Neural cell (in vitro differentiated cells): ENCODE measurements around the gene NTF3. TPM values are rescaled to one million over a fixed set of nuclear protein-coding genes. Genes with fewer than 3 reads are reported as not detected.

ENCODE experiments used
- H2AFZ ChIP-seq: fragments of 200-600, 300-800 bp; sonication (generic), shearing (Covaris generic); 2 replicates; pipeline ENCODE4 v1.6.0; 2014; ENCODE audit warnings: low read depth, mild to moderate bottlenecking, antibody characterized with exemption, low read length, moderate library complexity
- H3F3A ChIP-seq: fragments of 200-600 bp; shearing (Covaris generic); 2 replicates; pipeline ENCODE4 v1.6.1; 2016; ENCODE audit warnings: mild to moderate bottlenecking, moderate library complexity, mixed read lengths, antibody characterized with exemption, low read length; ENCODE audit not compliant: insufficient read depth, poor library complexity, severe bottlenecking
- H3K27ac ChIP-seq: fragments of 200-600, 300-800 bp; sonication (generic), shearing (Covaris generic); 2 replicates; pipeline ENCODE4 v1.5.1; 2014; ENCODE audit warnings: mild to moderate bottlenecking, low read length, moderate library complexity
- H3K27me3 ChIP-seq: fragments of 300-800, 200-600 bp; sonication (generic), shearing (Covaris generic); 2 replicates; pipeline ENCODE4 v1.6.0; 2014; ENCODE audit warnings: mild to moderate bottlenecking, low read depth, low read length, moderate library complexity; ENCODE audit not compliant: insufficient read depth
- H3K36me3 ChIP-seq: fragments of 300-800, 200-600 bp; sonication (generic), shearing (Covaris generic); 2 replicates; pipeline ENCODE4 v1.5.1; 2014; ENCODE audit warnings: mild to moderate bottlenecking, antibody characterized with exemption, low read length, moderate library complexity; ENCODE audit not compliant: insufficient read depth
- H3K4me2 ChIP-seq: fragments of 300-800, 200-600 bp; sonication (generic), shearing (Covaris generic); 2 replicates; pipeline ENCODE4 v1.6.0; 2014; ENCODE audit warnings: mild to moderate bottlenecking, low read length
- H3K4me3 ChIP-seq: fragments of 300-800, 200-600 bp; sonication (generic), shearing (Covaris generic); 2 replicates; pipeline ENCODE4 v1.5.1; 2014; ENCODE audit warnings: mild to moderate bottlenecking, low read length, moderate library complexity
- H3K79me2 ChIP-seq: fragments of 200-600 bp; shearing (Covaris generic); replicated peaks from 2 replicates; pipeline ENCODE4 v1.6.0; 2014; ENCODE audit warnings: mild to moderate bottlenecking, low read length, moderate library complexity; ENCODE audit not compliant: insufficient read depth
- H3K9ac ChIP-seq: fragments of 300-800, 200-600 bp; sonication (generic), shearing (Covaris generic); 2 replicates; pipeline ENCODE4 v1.6.1; 2016; ENCODE audit warnings: mild to moderate bottlenecking, low read length, mixed read lengths
- H3K9me2 ChIP-seq: fragments of 200-600 bp; shearing (Covaris generic); 2 replicates; pipeline ENCODE4 v1.6.1; 2016; ENCODE audit warnings: mild to moderate bottlenecking, low read length, mixed read lengths; ENCODE audit not compliant: insufficient read depth
- H3K9me3 ChIP-seq: fragments of 200-600, 300-800 bp; sonication (generic), shearing (Covaris generic); 2 replicates; pipeline ENCODE4 v1.6.1; 2016; ENCODE audit warnings: mild to moderate bottlenecking, mixed run types, low read length, moderate library complexity, mixed read lengths
- H4K20me1 ChIP-seq: fragments of 200-600 bp; shearing (Covaris generic); 2 replicates; pipeline ENCODE4 v1.6.1; 2016; ENCODE audit warnings: mild to moderate bottlenecking, mixed run types; ENCODE audit not compliant: insufficient read depth
- EP300 ChIP-seq: fragments of 450-650 bp; conservative IDR thresholded peaks from 2 replicates; pipeline ENCODE4 v1.6.1; 2014; ENCODE audit warnings: antibody characterized with exemption, mild to moderate bottlenecking, moderate library complexity; ENCODE audit not compliant: poor library complexity, severe bottlenecking
- EZH2 ChIP-seq: fragments of 200-600, 300-800 bp; shearing (Covaris generic), sonication (generic); IDR thresholded peaks from 2 replicates; pipeline ENCODE4 v1.6.1; 2014; ENCODE audit warnings: antibody characterized with exemption, low read length, borderline replicate concordance, mild to moderate bottlenecking; ENCODE audit not compliant: insufficient read depth, poor library complexity, severe bottlenecking
- MXI1 ChIP-seq: fragments of 450-650 bp; conservative IDR thresholded peaks from 2 replicates; pipeline ENCODE4 v1.6.1; 2014; ENCODE audit warnings: antibody characterized with exemption, mild to moderate bottlenecking; ENCODE audit not compliant: poor library complexity, severe bottlenecking
- RAD21 ChIP-seq: fragments of 450-650 bp; conservative IDR thresholded peaks from 2 replicates; pipeline ENCODE4 v1.6.1; 2014; ENCODE audit warnings: antibody characterized with exemption, mild to moderate bottlenecking, moderate library complexity
- SMC3 ChIP-seq: fragments of 450-650 bp; conservative IDR thresholded peaks from 2 replicates; pipeline ENCODE4 v1.6.1; 2014; ENCODE audit warnings: antibody characterized with exemption, mild to moderate bottlenecking, moderate library complexity; ENCODE audit not compliant: poor library complexity
- TAF1 ChIP-seq: IDR thresholded peaks from 2 replicates; pipeline ENCODE4 v1.6.1; 2012; ENCODE audit warnings: low read depth
- polyA plus RNA-seq: library from polyadenylated mRNA; depleted of rRNA; stranded (reverse); fragments of >200 nt; gene quantifications from 2 replicates; pipeline ENCODE4 v1.2.3, GENCODE V29; 2014
- TF ChIP-seq, protein P1 (sequence below): IDR thresholded peaks from 2 replicates; pipeline ENCODE4 v1.6.1; 2012; ENCODE audit warnings: borderline replicate concordance
- TF ChIP-seq, protein P2 (sequence below): fragments of 450-650 bp; IDR thresholded peaks from 2 replicates; pipeline ENCODE4 v1.5.1; 2014; ENCODE audit warnings: antibody characterized with exemption, mild to moderate bottlenecking, moderate library complexity; ENCODE audit not compliant: poor library complexity, severe bottlenecking

Gene NTF3
- polyA plus RNA-seq, 1 donor from 2014 or later: not detected

DNA sequence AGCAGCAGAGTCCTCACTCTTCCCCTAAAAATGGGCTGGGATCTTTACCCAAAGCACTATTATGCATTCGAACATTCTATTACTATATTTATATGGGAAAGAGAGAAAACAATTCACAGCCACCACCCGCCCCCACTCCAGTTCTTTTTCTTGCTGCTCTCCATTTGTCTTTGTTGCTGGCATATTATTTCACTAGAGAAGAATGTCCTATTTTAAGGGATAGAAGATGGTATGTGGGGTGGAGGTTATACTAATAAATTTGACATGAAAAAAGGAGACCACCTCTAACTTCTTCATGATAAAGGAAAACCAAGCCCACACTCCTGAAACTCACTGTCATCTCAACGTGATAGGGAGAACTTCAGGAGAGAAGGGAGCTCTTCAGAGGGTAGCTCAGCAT is 28.5 kb upstream of the NTF3 start:
- Histone ChIP-seq H3K9me2 (no peaks in the 10 kb centered on the region), H3K4me3 (no peak overlapping the region), H4K20me1 (no peaks in the 10 kb centered on the region), H3K9ac (no peak overlapping the region), H2AFZ (no peak overlapping the region), H3K27me3 (no peaks in the 10 kb centered on the region), H3K4me2 (no peak overlapping the region), H3K36me3 (no peaks in the 10 kb centered on the region), H3K9me3 (no peaks in the 10 kb centered on the region), H3F3A (no peaks in the 10 kb centered on the region), H3K27ac (no peak overlapping the region), H3K79me2 (no peaks in the 10 kb centered on the region)
- TF ChIP-seq, protein P1, sequence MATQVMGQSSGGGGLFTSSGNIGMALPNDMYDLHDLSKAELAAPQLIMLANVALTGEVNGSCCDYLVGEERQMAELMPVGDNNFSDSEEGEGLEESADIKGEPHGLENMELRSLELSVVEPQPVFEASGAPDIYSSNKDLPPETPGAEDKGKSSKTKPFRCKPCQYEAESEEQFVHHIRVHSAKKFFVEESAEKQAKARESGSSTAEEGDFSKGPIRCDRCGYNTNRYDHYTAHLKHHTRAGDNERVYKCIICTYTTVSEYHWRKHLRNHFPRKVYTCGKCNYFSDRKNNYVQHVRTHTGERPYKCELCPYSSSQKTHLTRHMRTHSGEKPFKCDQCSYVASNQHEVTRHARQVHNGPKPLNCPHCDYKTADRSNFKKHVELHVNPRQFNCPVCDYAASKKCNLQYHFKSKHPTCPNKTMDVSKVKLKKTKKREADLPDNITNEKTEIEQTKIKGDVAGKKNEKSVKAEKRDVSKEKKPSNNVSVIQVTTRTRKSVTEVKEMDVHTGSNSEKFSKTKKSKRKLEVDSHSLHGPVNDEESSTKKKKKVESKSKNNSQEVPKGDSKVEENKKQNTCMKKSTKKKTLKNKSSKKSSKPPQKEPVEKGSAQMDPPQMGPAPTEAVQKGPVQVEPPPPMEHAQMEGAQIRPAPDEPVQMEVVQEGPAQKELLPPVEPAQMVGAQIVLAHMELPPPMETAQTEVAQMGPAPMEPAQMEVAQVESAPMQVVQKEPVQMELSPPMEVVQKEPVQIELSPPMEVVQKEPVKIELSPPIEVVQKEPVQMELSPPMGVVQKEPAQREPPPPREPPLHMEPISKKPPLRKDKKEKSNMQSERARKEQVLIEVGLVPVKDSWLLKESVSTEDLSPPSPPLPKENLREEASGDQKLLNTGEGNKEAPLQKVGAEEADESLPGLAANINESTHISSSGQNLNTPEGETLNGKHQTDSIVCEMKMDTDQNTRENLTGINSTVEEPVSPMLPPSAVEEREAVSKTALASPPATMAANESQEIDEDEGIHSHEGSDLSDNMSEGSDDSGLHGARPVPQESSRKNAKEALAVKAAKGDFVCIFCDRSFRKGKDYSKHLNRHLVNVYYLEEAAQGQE: no peak
- TF ChIP-seq MXI1: no peak
- TF ChIP-seq, protein P2, sequence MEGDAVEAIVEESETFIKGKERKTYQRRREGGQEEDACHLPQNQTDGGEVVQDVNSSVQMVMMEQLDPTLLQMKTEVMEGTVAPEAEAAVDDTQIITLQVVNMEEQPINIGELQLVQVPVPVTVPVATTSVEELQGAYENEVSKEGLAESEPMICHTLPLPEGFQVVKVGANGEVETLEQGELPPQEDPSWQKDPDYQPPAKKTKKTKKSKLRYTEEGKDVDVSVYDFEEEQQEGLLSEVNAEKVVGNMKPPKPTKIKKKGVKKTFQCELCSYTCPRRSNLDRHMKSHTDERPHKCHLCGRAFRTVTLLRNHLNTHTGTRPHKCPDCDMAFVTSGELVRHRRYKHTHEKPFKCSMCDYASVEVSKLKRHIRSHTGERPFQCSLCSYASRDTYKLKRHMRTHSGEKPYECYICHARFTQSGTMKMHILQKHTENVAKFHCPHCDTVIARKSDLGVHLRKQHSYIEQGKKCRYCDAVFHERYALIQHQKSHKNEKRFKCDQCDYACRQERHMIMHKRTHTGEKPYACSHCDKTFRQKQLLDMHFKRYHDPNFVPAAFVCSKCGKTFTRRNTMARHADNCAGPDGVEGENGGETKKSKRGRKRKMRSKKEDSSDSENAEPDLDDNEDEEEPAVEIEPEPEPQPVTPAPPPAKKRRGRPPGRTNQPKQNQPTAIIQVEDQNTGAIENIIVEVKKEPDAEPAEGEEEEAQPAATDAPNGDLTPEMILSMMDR: no peak
- TF ChIP-seq RAD21: no peak
- TF ChIP-seq EP300: no peak
- TF ChIP-seq SMC3: no peak
- TF ChIP-seq TAF1: no peak
- TF ChIP-seq EZH2: no peak

DNA sequence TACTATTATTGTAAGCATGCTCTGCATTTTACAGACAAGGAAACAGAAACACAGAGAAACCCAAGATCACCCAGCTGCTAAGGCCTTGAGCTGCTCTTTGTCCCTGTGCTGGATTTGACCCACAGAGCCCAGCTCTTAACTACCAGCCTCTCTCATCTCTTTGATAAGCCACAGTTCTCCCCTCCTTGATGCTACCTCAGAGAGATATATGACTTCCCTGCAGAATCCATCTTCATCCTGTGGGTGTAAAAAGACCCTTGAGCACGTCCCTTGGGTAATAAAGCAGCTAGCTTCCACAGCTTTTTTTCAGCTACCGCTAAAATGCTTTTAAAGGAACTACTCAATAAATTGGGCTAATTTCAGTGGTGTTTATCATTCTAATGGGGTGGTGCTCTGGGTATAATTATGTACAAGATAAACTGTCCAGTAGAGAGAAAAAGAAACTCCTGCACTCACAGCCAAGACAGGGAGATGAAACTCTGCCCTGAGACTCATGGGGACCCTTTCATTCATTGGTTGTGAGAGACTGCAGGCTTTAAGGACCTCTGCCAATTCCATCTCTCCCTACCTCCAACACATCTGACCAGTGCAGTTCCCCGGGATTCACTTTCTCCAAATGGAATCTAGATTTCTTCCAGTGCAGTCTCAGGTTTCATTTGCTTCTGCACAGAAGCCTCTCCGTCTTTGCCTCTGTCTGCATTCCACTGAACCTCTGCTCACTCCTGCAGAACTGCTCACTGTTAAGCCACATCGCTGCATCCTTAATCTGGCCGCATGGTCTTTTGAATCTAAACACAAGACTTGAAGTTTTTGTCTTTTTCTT is 24.7 kb upstream of the NTF3 start:
- TF ChIP-seq, protein P2: no peak
- TF ChIP-seq MXI1 (no peak), SMC3 (no peak), TAF1 (no peak)
- H3K9me3 ChIP-seq: no peaks in the 10 kb centered on the region
- H3F3A ChIP-seq: no peaks in the 10 kb centered on the region
- H3K4me3 ChIP-seq: no peak overlapping the region
- H4K20me1 ChIP-seq: no peaks in the 10 kb centered on the region
- H3K79me2 ChIP-seq: no peaks in the 10 kb centered on the region
- H3K36me3 ChIP-seq: no peaks in the 10 kb centered on the region
- no peak overlapping the region for H3K4me2 ChIP-seq
- no peak overlapping the region for H2AFZ ChIP-seq
- no peaks in the 10 kb centered on the region for H3K9me2 ChIP-seq
- no peak overlapping the region for H3K27ac ChIP-seq
- H3K27me3 ChIP-seq: no peaks in the 10 kb centered on the region
- H3K9ac ChIP-seq: no peak overlapping the region
